ENCODE results near the gene ERO1B. TPM values are rescaled to one million over a fixed set of nuclear protein-coding genes. Genes with fewer than 3 reads are reported as not detected.
A peak's percentile ranks its signal among the peaks of the same experiment; 100 is the strongest.
"Not testable (repeated sequence)": the region's sequence is repeated elsewhere in the genome, so short reads cannot be mapped to it uniquely, and the experiment has no call there.

ERO1B gene, protein sequence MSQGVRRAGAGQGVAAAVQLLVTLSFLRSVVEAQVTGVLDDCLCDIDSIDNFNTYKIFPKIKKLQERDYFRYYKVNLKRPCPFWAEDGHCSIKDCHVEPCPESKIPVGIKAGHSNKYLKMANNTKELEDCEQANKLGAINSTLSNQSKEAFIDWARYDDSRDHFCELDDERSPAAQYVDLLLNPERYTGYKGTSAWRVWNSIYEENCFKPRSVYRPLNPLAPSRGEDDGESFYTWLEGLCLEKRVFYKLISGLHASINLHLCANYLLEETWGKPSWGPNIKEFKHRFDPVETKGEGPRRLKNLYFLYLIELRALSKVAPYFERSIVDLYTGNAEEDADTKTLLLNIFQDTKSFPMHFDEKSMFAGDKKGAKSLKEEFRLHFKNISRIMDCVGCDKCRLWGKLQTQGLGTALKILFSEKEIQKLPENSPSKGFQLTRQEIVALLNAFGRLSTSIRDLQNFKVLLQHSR
- total RNA-seq: 4.8 TPM

DNA sequence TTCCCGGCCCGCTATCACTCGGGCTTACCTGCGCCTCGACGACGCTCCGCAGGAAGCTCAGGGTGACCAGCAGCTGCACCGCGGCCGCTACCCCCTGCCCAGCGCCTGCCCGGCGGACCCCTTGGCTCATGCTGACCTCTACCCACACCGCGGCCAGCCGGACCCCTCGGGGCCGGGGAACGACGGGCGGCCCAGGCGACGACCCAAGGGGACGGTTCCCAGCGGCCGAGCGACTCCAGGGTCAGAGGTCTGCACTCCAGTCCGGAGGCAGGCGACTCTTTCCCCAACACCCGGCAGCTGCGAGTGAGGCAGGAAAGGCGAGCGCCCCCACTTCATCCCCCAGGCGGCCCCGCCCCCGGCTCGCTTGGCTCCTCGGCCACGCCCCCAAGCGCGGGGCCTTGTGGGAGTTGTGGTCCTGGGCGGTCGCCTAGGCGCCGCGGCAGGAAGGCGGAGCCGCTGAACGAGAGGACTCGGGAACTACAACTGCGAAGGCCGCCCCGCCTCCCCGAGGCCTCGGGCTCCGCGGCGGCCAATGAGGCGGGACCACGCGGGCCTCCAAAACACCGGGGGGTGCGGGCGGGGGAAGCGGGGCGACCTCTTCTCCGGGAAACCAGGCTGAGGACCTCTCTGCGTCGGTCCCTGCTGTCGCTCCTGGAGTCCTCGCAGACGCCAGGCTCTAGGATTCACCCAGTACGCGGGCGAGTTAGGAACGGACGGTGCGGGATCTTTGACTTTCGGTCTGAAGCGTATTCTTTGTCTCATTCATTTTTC lies at the start of gene ERO1B:
ERO1B (minus strand) TSS at position 305 of the 771 bp plus-strand sequence; CDS start at position 130, 175 bp downstream.
- peak; percentile 90 to 99 (median 98) for DNase-seq (ENCODE audit: low read depth in 2 of 3, low spot score in 2 of 3)

DNA sequence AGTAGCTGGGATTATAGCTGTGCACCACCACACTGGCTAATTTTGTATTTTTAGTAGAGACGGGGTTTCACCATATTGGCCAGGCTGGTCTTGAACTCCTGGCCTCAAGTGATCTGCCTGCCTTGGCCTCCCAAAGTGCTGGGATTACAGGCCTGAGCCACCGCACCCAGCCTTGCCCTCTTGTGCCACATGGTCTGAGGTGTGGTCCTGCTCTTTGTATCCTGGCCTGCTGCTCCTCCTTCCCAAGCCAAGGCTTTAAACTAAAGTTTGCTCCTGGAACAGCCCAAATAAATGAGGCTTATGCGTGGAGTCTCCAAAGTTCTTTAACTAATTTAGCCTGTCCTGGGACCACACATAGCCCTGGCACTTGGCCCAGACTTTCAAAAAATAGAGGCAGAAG lies 49.7 kb upstream of the ERO1B start:
- not testable (repeated sequence) for DNase-seq (ENCODE audit: low read depth in 2 of 3, low spot score in 2 of 3)

DNA sequence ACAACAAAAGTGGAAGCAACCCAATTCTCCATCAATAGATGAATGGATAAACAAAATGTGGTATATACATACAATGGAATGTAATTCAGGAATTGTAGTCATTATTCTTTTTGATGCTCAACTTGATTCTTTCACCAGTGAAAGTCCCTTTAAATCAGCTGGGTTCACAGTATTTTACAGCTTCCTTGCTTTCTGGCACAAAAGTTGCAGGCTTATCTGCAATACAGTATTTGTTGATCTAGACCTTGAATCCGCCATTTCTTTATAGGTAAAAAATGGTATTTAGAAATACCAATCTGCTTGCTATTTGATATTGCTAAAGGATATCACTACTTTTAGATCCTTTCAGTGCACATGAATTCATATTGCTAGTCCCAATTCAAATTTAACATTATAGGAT lies 44.7 kb upstream of the ERO1B start:
- DNase-seq (ENCODE audit: low read depth in 2 of 3, low spot score in 2 of 3): no peak

DNA sequence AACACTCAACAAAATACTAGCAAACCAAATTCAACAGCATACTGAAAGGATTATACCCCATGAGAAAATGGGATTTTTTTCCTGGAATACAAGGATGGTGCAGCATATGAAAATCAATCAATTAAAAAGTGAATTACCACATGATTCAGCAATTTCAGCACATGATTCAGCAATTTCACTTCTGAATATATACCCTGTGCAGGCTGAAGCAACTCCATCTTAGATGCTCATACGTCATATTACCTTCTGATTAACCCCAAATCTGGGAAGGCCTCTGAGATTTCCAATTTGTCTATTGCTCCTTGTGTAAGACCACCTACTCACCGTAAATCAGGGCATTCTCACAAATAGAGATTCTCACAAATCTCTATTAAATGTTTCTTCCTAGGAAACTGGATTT lies 43.8 kb upstream of the ERO1B start:
- DNase-seq (ENCODE audit: low read depth in 2 of 3, low spot score in 2 of 3): no peak

DNA sequence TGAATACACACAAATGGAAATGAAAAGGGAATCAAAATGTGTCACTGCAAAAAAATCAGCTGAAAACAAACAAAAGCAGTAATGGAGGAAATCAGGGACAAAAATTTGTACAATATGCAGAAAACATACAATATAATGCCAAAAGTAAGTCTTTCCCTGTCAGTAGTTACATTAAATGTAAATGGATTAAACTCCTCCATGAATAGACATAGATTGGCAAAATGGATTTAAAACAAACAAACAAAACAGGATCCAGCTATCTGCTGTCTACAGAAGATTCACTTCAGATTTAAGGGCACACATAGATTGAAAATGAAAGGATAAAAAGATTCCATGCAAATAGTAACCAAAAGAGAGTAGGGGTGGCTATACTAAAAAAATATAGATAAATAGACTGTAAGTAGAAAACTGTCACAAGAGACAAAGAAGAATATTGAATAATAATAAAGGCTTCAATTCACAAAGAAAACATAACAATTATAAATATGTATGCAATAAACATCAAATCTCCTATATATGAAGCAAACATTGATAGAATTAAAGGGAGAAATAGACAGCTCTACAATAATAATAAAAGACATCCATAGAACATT lies 42.2 kb upstream of the ERO1B start:
- no peak for DNase-seq (ENCODE audit: low read depth in 2 of 3, low spot score in 2 of 3)

DNA sequence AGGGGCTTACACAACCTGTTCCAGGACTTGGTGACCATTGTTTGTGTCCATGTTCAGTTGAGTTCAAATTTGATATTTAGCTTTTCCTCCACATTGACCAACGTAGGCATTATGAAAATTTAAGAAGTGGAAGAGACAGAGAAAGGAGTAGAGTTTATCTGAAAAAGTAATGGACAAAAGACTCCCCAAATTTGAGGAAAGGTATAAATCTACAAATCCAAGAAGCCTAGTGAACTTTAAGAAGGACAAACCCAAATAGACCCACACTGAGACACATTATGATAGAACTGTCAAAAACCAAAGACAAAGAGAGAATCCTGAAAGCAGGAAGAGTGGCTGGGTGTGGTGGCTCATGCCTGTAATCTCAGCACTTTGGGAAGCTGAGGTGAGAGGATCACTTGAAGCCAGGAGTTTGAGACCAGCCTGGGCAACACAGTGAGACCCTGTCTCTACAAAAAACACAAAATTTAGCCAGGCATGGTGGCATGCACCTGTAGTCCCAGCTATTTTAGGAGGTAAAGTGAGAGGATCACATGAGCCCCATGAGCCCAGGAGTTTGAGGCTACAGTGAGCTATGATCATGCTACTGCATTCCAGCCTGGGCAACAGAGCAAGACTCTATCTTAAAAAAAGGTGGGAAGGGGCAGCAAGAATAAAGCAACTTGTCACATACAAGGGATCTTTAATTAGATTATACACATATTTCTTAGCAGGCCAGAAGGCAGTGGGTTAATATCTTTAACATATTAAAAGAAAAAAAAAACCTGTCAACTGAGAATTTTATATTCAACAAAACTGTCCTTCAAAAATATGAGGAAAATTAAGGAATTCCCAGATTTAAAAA lies 41.0 kb upstream of the ERO1B start:
- no peak for DNase-seq (ENCODE audit: low read depth in 2 of 3, low spot score in 2 of 3)

DNA sequence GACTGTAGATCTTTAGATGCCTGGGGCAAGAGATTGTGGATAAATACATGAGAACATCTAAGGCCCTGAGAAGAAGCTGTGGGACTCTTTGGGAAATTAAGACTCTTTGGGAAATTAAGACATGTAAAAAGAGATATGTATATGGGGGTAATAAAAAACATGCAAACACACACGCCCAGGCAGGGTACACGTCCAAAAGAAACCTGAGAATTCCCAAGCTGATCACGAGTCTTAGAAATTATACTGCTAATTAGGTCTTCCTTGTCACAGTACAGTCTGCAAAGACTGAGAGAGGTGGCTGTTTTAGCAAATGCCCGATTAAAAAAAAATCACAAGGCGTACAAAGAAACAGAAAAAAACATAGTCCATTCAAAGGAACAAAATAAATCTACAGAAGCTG lies 39.3 kb upstream of the ERO1B start:
- DNase-seq (ENCODE audit: low read depth in 2 of 3, low spot score in 2 of 3): no peak

DNA sequence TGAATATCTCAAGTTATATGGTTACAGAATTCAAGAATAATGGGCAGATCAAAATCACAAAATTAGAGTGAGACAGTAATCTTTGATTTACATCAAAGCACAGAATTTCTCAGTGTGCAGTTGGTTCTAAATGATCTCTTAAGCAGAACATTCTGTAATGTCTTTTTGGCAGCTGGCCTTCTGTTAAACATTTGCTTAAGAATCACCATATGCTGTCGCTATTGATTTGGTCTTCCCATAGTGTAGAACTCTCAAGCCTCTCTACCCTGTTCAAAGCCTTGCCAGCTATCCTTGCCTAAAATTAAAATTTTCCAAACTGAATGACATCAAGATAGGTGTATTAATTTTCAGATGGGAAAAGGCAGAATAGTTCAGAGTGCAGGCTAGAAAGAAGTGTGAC lies 38.9 kb upstream of the ERO1B start:
- DNase-seq (ENCODE audit: low read depth in 2 of 3, low spot score in 2 of 3): no peak

DNA sequence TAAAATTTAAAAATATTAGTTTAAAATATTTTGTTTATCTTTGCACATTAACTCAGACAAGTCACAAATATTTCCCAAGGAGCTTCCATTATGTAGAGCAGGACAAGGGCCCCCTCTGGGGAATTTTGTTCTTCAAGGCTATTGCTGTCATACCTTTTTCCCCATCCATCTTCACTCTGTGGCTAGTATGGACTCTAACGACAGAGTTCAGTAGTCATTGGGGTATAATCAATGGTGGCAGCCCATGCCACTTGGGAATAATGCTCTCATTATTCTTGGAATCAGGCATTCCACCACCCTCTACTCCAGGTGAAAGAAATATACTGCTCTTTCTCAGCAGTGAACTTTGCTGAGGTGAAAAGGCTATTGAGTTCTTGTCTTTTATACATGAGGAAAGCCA lies 38.5 kb upstream of the ERO1B start:
- DNase-seq (ENCODE audit: low read depth in 2 of 3, low spot score in 2 of 3): no peak

DNA sequence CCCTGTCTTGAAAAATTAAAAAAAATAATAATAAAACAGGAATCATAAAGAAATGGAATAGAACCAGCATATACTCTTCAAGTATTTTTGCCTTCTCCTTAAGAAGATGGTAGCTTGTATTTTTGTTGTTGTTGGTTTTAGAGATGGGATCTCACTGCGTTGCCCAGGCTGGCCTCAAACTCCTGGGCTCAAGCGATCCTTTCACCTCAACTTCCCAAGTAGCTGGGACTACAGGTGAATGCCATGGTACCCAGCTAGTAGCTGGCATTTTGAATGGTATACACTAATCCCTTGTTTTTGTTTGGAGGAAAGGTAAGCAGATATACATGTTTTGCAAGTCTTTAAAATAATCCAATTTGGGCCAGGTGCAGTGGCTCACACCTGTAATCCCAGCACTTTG lies 34.7 kb upstream of the ERO1B start:
- no peak for DNase-seq (ENCODE audit: low read depth in 2 of 3, low spot score in 2 of 3)

DNA sequence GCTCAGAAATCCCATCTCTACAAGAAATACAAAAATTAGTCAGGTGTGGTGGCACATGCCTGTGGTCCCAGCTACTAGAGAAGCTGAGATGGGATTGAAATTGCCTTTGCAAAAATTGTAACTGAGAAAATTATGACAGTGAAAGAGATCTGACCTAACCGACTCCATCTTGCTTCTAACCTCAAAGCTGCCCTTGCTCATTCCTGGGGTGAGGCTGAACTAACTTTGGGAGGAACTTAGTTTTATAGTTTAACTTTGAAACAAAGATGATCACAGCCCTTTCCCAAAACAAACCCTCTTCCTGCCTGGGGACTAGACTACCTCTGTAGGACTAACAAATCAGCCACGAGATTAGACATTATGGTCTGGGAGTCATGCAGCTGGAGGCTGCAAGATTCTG lies 33.8 kb upstream of the ERO1B start:
- DNase-seq (ENCODE audit: low read depth in 2 of 3, low spot score in 2 of 3): no peak

DNA sequence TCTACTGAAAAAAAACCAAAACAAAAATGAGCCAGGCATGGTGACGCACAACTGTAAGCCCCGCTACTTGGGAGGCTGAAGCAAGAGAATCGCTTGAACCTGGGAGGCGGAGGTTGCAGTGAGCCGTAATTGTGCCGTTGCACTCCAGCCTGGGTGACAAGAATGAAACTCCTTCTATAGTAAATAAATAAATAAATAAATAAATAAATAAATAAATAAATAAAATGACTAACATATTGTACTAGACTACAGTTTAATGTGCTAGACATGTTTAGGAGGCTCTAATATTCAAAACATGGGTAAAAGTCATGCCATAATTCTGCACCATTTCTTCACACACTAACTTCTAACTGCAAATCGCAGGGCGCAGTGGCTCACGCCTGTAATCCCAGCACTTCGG lies 33.3 kb upstream of the ERO1B start:
- DNase-seq (ENCODE audit: low read depth in 2 of 3, low spot score in 2 of 3): no peak

DNA sequence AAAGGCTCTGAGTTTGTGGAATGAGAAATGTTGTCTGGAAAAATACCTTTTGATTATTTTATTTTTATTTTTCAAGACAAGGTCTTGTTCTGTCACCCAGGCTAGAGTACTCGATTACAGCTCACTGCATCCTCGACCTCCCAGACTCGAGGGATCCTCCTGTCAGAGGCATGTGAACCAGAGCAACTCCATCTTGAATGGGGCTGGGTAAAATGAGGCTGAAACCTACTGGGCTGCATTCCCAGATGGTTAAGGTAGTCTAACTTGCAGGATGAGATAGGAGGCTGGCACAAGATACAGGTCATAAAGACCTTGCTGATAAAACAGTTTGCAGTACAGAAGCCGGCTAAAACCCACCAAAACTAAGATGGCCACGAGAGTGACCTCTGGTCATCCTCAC lies 32.3 kb upstream of the ERO1B start:
- DNase-seq (ENCODE audit: low read depth in 2 of 3, low spot score in 2 of 3): not testable (repeated sequence)

DNA sequence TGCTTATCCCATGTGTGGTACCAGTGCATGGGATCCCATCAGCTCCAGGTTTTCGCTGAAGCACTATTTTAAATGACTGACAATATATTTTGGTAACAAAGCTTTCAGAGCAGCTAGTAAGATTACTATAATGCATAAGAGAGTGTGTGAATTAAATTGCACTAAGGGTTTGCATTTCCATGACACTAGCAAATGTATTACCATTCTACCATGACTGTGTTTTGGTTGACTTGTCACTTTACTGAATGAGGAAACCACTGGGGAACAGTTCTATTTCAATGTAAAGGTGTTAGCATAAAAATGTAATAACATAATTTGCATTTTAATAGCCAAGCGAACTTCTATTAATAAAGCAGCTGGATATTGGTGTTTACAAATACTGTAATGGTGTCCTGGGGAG lies 31.7 kb upstream of the ERO1B start:
- DNase-seq (ENCODE audit: low read depth in 2 of 3, low spot score in 2 of 3): no peak

DNA sequence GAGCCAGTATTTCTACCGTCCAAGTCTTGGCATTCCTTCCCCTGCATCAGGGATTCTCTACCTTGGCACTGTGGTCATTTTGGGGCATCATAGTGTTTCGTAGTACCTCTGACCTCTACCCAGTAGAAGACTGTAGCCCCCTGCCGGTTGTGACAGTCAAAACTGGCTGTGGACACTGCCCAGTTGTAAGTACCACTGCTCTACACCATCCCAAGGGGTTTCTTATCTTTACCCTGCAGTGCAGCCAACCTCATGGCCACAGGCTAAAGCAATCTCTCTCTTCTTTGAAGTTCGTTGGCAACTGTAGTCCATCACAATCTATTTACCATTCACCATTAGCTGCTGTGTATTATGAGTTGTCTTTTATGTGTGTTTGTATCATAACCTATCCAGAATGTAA lies 29.3 kb upstream of the ERO1B start:
- no peak for DNase-seq (ENCODE audit: low read depth in 2 of 3, low spot score in 2 of 3)

DNA sequence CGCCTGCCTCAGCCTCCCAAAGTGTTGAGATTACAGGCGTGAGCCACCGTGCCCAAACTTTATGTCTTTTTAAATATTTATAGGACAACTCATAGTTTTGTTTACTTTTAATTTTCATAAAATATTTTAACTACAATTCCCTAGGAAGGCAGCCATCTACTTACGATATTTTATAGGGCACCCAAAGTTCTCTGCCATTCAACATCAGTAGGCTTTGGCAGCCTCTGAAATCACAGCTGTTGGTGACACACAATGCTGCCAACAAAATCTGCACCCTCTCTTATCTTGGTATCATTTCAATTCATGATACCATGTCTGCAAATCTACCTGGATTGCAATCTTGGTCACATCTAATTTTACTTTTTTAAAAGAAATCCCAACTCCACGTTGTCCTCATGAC lies 27.1 kb upstream of the ERO1B start:
- DNase-seq (ENCODE audit: low read depth in 2 of 3, low spot score in 2 of 3): no peak

DNA sequence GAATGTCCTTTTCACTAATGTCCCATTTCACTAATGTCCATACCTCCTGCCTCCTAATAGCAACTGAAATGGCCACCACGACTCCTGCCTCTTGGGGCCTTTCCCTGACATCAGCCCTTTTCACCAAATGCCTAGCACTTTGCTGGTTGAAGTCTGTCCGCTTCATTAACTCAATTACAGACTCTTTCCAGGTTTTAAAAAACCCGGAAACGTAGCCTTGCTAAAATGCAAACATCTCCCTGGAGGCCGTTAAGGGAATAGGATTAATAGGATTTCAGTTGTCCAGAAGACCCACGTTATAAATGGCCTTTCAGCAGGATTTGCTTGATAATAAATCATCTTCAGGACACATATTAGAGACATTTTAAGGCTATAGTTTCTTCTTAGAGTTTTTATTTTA lies 25.7 kb upstream of the ERO1B start:
- no peak for DNase-seq (ENCODE audit: low read depth in 2 of 3, low spot score in 2 of 3)

DNA sequence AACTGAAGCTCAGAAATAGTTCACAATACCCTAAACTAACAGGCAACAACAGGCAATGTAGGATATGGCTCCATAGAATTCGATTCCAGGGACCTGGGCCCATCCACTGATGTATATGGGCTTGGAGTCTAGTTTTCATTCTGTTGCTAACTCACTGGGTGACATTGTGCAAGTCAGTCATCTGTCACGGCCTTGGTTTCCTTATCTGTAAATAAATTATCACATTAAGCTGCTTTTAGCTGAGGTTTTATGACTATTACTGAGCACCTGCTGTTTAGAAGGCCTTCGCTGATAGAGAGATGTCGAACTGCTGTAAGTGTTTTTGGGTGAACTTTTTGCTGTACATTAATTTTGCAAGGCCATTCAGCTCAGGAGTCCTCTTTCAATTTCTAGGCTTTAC lies 22.9 kb upstream of the ERO1B start:
- no peak for DNase-seq (ENCODE audit: low read depth in 2 of 3, low spot score in 2 of 3)

DNA sequence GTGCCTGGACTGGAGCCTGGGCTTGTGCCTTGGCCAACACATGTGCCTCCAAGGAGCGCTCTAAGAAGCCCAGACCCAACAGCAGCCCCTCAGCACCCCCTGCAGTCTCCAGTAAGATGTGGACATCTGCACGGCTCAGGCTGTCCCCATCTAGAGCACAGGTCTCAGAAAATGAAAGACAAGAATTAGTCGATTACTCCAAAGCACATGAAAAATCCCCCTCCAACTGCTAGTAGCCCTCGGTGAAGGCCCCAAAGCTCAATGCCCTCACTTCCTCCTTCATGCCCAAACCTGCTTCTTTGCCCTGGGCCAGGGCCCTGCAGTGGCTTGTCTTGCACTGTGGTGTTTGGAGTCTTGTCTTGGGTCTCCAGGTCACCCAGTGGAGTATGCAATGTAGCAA lies 21.9 kb upstream of the ERO1B start:
- DNase-seq (ENCODE audit: low read depth in 2 of 3, low spot score in 2 of 3): peak in 1 of 3 donors; percentile 22

DNA sequence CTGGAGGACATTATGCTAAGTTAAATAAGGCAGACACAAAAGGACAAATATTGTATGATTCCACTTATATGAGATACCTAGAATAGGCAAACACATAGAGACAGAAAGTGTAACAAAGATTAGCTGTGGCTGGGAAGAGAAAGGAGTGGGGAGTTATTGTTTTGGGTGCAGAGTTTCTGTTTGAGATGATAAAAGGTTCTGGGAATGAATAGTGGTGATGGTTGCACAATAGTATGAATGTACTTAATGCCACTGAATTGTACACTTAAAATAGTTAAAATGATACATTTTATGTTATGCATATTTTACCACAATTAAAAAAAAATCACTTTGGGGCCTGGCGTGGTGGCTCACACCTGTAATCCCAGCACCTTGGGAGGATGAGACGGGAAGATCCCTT lies 21.2 kb upstream of the ERO1B start:
- DNase-seq (ENCODE audit: low read depth in 2 of 3, low spot score in 2 of 3): no peak

DNA sequence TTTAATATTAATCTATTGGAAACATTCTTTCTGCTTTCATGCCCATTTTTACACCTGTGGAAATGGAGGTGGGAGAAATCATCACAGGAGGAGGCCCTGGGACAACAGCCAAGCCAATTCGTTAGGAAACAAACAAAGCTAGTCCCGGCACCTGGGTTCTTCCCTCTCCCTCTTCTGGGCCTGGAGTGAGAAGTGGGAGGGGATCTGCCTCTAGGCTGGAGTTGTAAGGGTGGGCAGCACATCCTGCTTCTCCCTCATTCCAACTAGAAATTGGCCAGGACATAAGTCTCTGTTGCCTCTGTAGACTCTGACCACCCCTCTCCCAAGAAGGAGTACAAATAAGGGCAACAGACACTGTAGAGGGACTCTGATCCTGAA lies 20.2 kb upstream of the ERO1B start:
- no peak for DNase-seq (ENCODE audit: low read depth in 2 of 3, low spot score in 2 of 3)
